ENCODE results near the gene TMEM123. TPM values are rescaled to one million over a fixed set of nuclear protein-coding genes. Genes with fewer than 3 reads are reported as not detected.

TMEM123 gene
- total and polyA plus RNA-seq, 2 of the 8 experiments (the other 6 are each of a cell fraction or from before 2014, with no cell fraction given), result 75.5 to 80.1 TPM

DNA sequence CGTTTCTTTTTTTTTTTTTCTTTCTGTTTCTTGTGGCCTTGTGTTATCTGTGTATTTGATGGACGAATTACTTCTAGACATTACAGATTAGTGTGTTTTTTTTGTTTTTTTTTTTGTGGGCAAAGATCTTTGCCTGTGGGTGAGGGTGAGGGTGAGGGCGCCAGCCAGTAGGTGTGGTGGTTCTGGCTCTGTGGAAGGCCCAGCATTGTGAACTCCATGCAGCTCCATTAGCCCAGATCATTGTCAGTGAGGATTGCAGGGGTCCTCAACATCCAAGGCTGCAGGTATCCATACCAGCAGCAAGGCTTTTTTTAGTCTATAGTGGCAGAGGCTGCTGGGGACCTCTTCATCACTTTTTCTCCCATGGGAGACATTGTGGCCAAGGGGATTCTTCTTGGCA, 91.9 kb downstream of the TMEM123 start (continued):
- no peak for TF ChIP-seq CBX8 (IDR thresholded peaks at IDR 0.05; ENCODE audit: borderline replicate concordance, low read depth, low read length)
- TF ChIP-seq POLR2AphosphoS5 (IDR thresholded peaks at IDR 0.05; ENCODE audit: low read depth, low read length), result no peak
- TF ChIP-seq MAFK (IDR thresholded peaks at IDR 0.05; ENCODE audit: low read depth, low read length), result no peak
- TF ChIP-seq, protein P1, sequence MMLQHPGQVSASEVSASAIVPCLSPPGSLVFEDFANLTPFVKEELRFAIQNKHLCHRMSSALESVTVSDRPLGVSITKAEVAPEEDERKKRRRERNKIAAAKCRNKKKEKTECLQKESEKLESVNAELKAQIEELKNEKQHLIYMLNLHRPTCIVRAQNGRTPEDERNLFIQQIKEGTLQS (IDR thresholded peaks at IDR 0.05; ENCODE audit: insufficient read depth, low read depth, low read length), result no peak
- no peak for TF ChIP-seq EZH2 (IDR thresholded peaks at IDR 0.05; ENCODE audit: low read depth, low read length, severe bottlenecking)
